ENCODE data around the gene ZNF488.

Gene ZNF488

DNA sequence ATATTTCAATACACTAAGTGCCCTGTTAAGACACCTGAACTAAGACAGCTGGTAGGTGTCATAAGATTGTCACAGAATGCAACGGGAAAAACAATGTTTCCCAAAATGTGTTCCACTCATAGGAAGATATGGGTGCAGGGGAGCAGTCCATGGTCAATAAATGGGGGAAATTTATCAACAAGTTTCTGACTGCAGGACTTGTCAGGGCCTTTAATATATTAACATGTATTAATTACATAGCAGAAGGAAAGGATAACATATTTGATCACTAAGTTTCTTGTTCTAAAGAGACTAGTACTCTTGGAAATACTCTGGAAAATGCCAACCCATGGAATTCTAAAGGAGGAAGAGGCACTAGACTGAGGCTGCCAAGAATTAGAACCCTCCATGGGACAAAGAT, 29.2 kb downstream of the ZNF488 start:
- no peak overlapping the region for H2BK5ac ChIP-seq (ENCODE audit: low read length)
- no peaks in the 10 kb centered on the region for H3K79me2 ChIP-seq (ENCODE audit: control insufficient read depth, insufficient read depth, low read length)
- no peaks in the 10 kb centered on the region for H3K79me1 ChIP-seq (ENCODE audit: low read length)
- H4K8ac ChIP-seq (ENCODE audit: low read depth, low read length): no peak overlapping the region
- no peak overlapping the region for H3K4me2 ChIP-seq (ENCODE audit: low read length)
- no peak overlapping the region for H3K27ac ChIP-seq (ENCODE audit: low read depth, low read length)
- no peak overlapping the region for H4K5ac ChIP-seq (ENCODE audit: low read length)
- no CpG with 5 or more reads among the region's 1 CpG for WGBS (ENCODE audit: extremely low coverage, insufficient coverage, low lambda C conversion rate)
- H2BK120ac ChIP-seq (ENCODE audit: low read depth, low read length): no peak overlapping the region
- no peak overlapping the region for H2BK15ac ChIP-seq (replicated peaks; ENCODE audit: low read depth)
- H3K27me3 ChIP-seq (ENCODE audit: insufficient read depth, low read length, poor library complexity): no peaks in the 10 kb centered on the region
- no peaks in the 10 kb centered on the region for H3K4me1 ChIP-seq (ENCODE audit: control insufficient read depth, low read depth, low read length)
- no peak overlapping the region for H3K56ac ChIP-seq (ENCODE audit: low read length)
- H3K4me3 ChIP-seq (ENCODE audit: low read length): no peak overlapping the region
- no peak overlapping the region for H3K23ac ChIP-seq (ENCODE audit: low read length)
- H3K36me3 ChIP-seq (ENCODE audit: control insufficient read depth, insufficient read depth, low read length): no peaks in the 10 kb centered on the region
- no peak overlapping the region for H3K4ac ChIP-seq (ENCODE audit: low read depth, low read length)
- H3K9ac ChIP-seq (ENCODE audit: low read length): no peak overlapping the region
- H2AK5ac ChIP-seq (ENCODE audit: low read length): no peak overlapping the region
- no peak for DNase-seq
- H3K18ac ChIP-seq (ENCODE audit: low read length): no peak overlapping the region

DNA sequence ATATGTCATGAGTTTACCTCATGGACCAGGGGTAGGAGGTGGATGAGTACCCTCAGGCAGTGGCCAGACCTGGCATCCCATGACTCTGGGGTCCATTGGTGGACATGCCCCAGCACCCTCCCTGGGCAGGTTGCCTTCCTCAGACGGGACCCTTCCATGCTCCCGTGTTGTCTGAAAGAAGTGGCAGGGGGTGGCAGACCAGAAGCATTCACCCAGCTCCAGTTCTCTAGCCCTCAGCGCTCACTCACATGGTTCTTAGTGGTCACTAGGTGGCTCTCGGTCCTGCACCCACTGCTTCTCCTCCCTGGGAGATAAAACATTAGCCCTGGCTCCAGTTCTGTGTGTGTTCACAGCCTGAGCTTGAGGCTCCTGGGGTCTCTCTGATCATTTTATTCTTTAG, 29.9 kb downstream of the ZNF488 start:
- Histone ChIP-seq H3K23ac (ENCODE audit: low read length) (no peak overlapping the region), H3K4me3 (ENCODE audit: low read length) (no peak overlapping the region), H4K5ac (ENCODE audit: low read length) (no peak overlapping the region), H3K9ac (ENCODE audit: low read length) (no peak overlapping the region), H3K18ac (ENCODE audit: low read length) (no peak overlapping the region), H3K4ac (ENCODE audit: low read depth, low read length) (no peak overlapping the region), H2BK120ac (ENCODE audit: low read depth, low read length) (no peak overlapping the region), H3K79me1 (ENCODE audit: low read length) (no peaks in the 10 kb centered on the region), H3K27ac (ENCODE audit: low read depth, low read length) (no peak overlapping the region), H4K8ac (ENCODE audit: low read depth, low read length) (no peak overlapping the region), H3K27me3 (ENCODE audit: insufficient read depth, low read length, poor library complexity) (no peaks in the 10 kb centered on the region), H3K4me2 (ENCODE audit: low read length) (no peak overlapping the region), H3K36me3 (ENCODE audit: control insufficient read depth, insufficient read depth, low read length) (no peaks in the 10 kb centered on the region), H2BK5ac (ENCODE audit: low read length) (no peak overlapping the region), H3K56ac (ENCODE audit: low read length) (no peak overlapping the region), H2AK5ac (ENCODE audit: low read length) (no peak overlapping the region), H2BK15ac (replicated peaks; ENCODE audit: low read depth) (no peak overlapping the region), H3K4me1 (ENCODE audit: control insufficient read depth, low read depth, low read length) (no peaks in the 10 kb centered on the region), H3K79me2 (ENCODE audit: control insufficient read depth, insufficient read depth, low read length) (no peaks in the 10 kb centered on the region)
- no CpG with 5 or more reads among the region's 4 CpGs for WGBS (ENCODE audit: extremely low coverage, insufficient coverage, low lambda C conversion rate)
- peak; percentile 25 for DNase-seq

DNA sequence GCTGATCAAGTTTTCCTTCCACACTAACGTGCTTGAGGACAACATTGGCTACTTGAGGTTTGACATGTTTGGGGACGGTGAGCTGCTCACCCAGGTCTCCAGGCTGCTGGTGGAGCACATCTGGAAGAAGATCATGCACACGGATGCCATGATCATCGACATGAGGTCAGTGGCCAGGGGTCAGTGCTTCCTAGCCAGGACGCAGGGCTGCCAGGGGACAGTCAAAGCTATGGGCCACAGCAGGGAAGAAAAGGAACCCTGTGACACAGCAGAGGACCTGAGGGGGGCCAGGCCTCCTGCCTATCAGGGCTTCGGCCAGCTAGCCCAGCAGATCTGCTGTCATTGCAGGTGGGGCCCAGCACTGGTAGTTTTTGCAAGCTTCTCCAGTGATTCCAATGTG, 30.7 kb downstream of the ZNF488 start:
- no peaks in the 10 kb centered on the region for H3K79me1 ChIP-seq (ENCODE audit: low read length)
- no peaks in the 10 kb centered on the region for H3K27me3 ChIP-seq (ENCODE audit: insufficient read depth, low read length, poor library complexity)
- no peaks in the 10 kb centered on the region for H3K79me2 ChIP-seq (ENCODE audit: control insufficient read depth, insufficient read depth, low read length)
- no peak overlapping the region for H2AK5ac ChIP-seq (ENCODE audit: low read length)
- H4K8ac ChIP-seq (ENCODE audit: low read depth, low read length): no peak overlapping the region
- H3K36me3 ChIP-seq (ENCODE audit: control insufficient read depth, insufficient read depth, low read length): no peaks in the 10 kb centered on the region
- H3K4me1 ChIP-seq (ENCODE audit: control insufficient read depth, low read depth, low read length): no peaks in the 10 kb centered on the region
- H3K18ac ChIP-seq (ENCODE audit: low read length): no peak overlapping the region
- H3K56ac ChIP-seq (ENCODE audit: low read length): no peak overlapping the region
- no peak overlapping the region for H3K9ac ChIP-seq (ENCODE audit: low read length)
- H2BK15ac ChIP-seq (replicated peaks; ENCODE audit: low read depth): no peak overlapping the region
- no peak for DNase-seq
- H3K4ac ChIP-seq (ENCODE audit: low read depth, low read length): no peak overlapping the region
- no peak overlapping the region for H2BK5ac ChIP-seq (ENCODE audit: low read length)
- H2BK120ac ChIP-seq (ENCODE audit: low read depth, low read length): no peak overlapping the region
- no peak overlapping the region for H3K4me3 ChIP-seq (ENCODE audit: low read length)
- H4K5ac ChIP-seq (ENCODE audit: low read length): no peak overlapping the region
- no CpG with 5 or more reads among the region's 6 CpGs for WGBS (ENCODE audit: extremely low coverage, insufficient coverage, low lambda C conversion rate)
- H3K27ac ChIP-seq (ENCODE audit: low read depth, low read length): no peak overlapping the region
- no peak overlapping the region for H3K4me2 ChIP-seq (ENCODE audit: low read length)
- H3K23ac ChIP-seq (ENCODE audit: low read length): no peak overlapping the region

DNA sequence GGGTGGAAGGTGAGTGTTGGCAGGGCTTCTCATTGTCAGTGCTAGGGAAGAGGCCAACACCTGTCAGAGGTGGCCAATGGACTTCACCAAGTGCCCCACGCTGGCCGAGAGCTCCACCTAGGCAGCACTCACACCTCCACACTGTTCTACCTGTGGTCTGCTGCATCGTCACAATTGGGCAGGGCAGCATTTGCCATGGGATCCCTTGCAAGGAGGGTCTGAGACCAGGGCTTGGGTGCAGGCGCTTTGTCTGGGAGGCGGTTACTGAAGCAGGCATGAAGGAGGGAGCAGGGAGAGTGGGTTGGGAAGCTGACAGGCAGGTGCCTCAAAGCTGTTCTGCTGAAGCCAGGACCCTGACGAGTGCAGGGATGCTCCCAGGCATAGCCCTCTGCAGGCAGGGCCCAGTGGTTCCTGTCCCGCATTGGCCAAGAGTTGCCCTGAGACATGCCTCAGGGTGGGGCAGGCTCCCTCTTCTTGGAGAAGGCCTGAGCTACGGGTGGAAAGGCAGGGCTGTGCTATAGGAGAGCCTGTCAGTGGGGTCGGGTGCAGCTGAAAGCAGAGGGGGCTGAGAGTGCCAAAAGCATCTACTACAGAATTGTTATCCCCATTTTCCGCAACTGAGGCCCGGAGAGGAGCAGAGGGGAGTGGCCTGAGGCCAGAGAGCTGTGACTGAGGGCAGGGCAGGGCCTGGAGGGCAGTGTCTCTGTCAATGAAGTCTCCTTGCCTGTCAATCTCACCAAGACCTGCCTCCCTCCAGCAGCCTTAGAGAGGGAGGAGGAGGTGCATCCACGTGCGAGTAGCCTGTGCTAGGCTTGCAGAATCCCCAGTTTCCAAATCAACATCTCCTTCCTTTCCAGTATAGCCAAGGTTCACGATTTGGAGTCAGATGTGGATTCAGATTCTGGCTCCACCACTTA, 31.9 kb downstream of the ZNF488 start:
- no CpG with 5 or more reads among the region's 14 CpGs for WGBS (ENCODE audit: extremely low coverage, insufficient coverage, low lambda C conversion rate)
- Histone ChIP-seq H3K27ac (ENCODE audit: low read depth, low read length) (no peak overlapping the region), H4K5ac (ENCODE audit: low read length) (no peak overlapping the region), H3K9ac (ENCODE audit: low read length) (no peak overlapping the region), H3K79me2 (ENCODE audit: control insufficient read depth, insufficient read depth, low read length) (no peaks in the 10 kb centered on the region), H2BK120ac (ENCODE audit: low read depth, low read length) (no peak overlapping the region), H4K8ac (ENCODE audit: low read depth, low read length) (no peak overlapping the region), H3K4me2 (ENCODE audit: low read length) (no peak overlapping the region), H3K79me1 (ENCODE audit: low read length) (no peaks in the 10 kb centered on the region), H2BK5ac (ENCODE audit: low read length) (no peak overlapping the region), H2BK15ac (replicated peaks; ENCODE audit: low read depth) (no peak overlapping the region), H3K56ac (ENCODE audit: low read length) (no peak overlapping the region), H3K23ac (ENCODE audit: low read length) (no peak overlapping the region), H3K18ac (ENCODE audit: low read length) (no peak overlapping the region), H3K4me1 (ENCODE audit: control insufficient read depth, low read depth, low read length) (no peaks in the 10 kb centered on the region), H3K27me3 (ENCODE audit: insufficient read depth, low read length, poor library complexity) (no peaks in the 10 kb centered on the region), H3K36me3 (ENCODE audit: control insufficient read depth, insufficient read depth, low read length) (no peaks in the 10 kb centered on the region), H2AK5ac (ENCODE audit: low read length) (no peak overlapping the region), H3K4ac (ENCODE audit: low read depth, low read length) (no peak overlapping the region), H3K4me3 (ENCODE audit: low read length) (no peak overlapping the region)
- no peak for DNase-seq

DNA sequence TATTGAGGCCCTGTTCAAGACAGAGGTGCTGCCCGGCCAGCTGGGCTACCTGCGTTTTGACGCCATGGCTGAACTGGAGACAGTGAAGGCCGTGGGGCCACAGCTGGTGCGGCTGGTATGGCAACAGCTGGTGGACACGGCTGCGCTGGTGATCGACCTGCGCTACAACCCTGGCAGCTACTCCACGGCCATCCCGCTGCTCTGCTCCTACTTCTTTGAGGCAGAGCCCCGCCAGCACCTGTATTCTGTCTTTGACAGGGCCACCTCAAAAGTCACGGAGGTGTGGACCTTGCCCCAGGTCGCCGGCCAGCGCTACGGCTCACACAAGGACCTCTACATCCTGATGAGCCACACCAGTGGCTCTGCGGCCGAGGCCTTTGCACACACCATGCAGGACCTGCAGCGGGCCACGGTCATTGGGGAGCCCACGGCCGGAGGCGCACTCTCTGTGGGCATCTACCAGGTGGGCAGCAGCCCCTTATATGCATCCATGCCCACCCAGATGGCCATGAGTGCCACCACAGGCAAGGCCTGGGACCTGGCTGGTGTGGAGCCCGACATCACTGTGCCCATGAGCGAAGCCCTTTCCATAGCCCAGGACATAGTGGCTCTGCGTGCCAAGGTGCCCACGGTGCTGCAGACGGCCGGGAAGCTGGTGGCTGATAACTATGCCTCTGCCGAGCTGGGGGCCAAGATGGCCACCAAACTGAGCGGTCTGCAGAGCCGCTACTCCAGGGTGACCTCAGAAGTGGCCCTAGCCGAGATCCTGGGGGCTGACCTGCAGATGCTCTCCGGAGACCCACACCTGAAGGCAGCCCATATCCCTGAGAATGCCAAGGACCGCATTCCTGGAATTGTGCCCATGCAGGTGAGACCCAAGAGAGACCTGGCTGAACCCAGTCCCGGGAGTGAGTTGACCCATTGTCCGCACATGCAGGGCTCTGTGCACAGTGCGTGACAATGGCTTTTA, 33.1 kb downstream of the ZNF488 start:
- H3K27me3 ChIP-seq (ENCODE audit: insufficient read depth, low read length, poor library complexity): no peaks in the 10 kb centered on the region
- H3K4me3 ChIP-seq (ENCODE audit: low read length): no peak overlapping the region
- no peak overlapping the region for H3K23ac ChIP-seq (ENCODE audit: low read length)
- no peak overlapping the region for H3K4ac ChIP-seq (ENCODE audit: low read depth, low read length)
- no peak for DNase-seq
- H2BK5ac ChIP-seq (ENCODE audit: low read length): no peak overlapping the region
- no peaks in the 10 kb centered on the region for H3K4me1 ChIP-seq (ENCODE audit: control insufficient read depth, low read depth, low read length)
- no peak overlapping the region for H3K18ac ChIP-seq (ENCODE audit: low read length)
- H3K9ac ChIP-seq (ENCODE audit: low read length): no peak overlapping the region
- H4K8ac ChIP-seq (ENCODE audit: low read depth, low read length): no peak overlapping the region
- H4K5ac ChIP-seq (ENCODE audit: low read length): no peak overlapping the region
- no peaks in the 10 kb centered on the region for H3K36me3 ChIP-seq (ENCODE audit: control insufficient read depth, insufficient read depth, low read length)
- H3K79me2 ChIP-seq (ENCODE audit: control insufficient read depth, insufficient read depth, low read length): no peaks in the 10 kb centered on the region
- H3K56ac ChIP-seq (ENCODE audit: low read length): no peak overlapping the region
- no peak overlapping the region for H3K4me2 ChIP-seq (ENCODE audit: low read length)
- no peak overlapping the region for H2AK5ac ChIP-seq (ENCODE audit: low read length)
- no peak overlapping the region for H3K27ac ChIP-seq (ENCODE audit: low read depth, low read length)
- H2BK120ac ChIP-seq (ENCODE audit: low read depth, low read length): no peak overlapping the region
- no peaks in the 10 kb centered on the region for H3K79me1 ChIP-seq (ENCODE audit: low read length)
- no peak overlapping the region for H2BK15ac ChIP-seq (replicated peaks; ENCODE audit: low read depth)
- WGBS (ENCODE audit: extremely low coverage, insufficient coverage, low lambda C conversion rate): no CpG with 5 or more reads among the region's 39 CpGs

All from mesendoderm (in vitro differentiated cells).